Stimulated activated effector memory CD8-positive, alpha-beta T cell treated with anti-CD3 and anti-CD28 coated beads, Interleukin-12 subunit alpha, Interleukin-12 subunit beta, amount 100 ng/mL, for 72 hours (primary cell): ENCODE measurements around the gene ANXA1.

Experiments used
- ATAC-seq: fragments of 150-1000 bp; cut with Tn5 transposase; 2 replicates; pipeline ENCODE4 v1.10.0; 2021
- DNase-seq, 2 donors: peaks; one replicate each; pipeline ENCODE4 v3.0.0; 2021 to 2022; ENCODE audit warnings: low spot score in 2 of 2
- H3K27ac Mint-ChIP-seq: one replicate; pipeline ENCODE4 v1.8.0; 2022; ENCODE audit warnings: mild to moderate bottlenecking, mixed read lengths
- H3K36me3 Mint-ChIP-seq: one replicate; pipeline ENCODE4 v1.8.0; 2022; ENCODE audit warnings: mild to moderate bottlenecking, mixed read lengths
- H3K4me1 Mint-ChIP-seq: one replicate; pipeline ENCODE4 v1.8.0; 2022; ENCODE audit warnings: mixed read lengths
- H3K4me3 Mint-ChIP-seq: one replicate; pipeline ENCODE4 v1.8.0; 2022; ENCODE audit warnings: mild to moderate bottlenecking, mixed read lengths
- H3K9me3 Mint-ChIP-seq: one replicate; pipeline ENCODE4 v1.8.0; 2022; ENCODE audit warnings: mixed read lengths

The ANXA1 gene

DNA sequence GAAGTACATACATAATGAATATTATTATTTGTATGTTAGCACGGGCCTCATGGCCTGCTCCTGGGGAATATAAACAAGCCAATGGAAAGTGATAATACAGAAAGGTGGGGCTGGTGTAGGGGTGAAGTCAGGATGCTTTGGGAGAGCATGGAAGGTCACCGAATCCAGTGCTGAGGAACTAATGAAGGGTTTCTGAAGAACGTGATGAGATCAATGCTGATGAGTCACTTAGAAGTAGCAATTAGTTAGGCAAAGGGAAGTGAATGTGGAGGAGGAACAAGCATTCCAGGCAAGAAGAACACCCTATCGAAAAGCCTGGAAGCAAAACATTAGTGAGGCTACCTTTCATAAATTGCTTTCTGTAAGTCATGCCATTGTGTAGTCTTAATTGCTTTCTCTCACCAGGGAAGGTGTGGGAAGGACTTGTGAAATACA is 2.1 kb downstream of the ANXA1 start:
- Mint-ChIP-seq H3K4me1 (peaks cover 46% of the 10 kb centered on the region), H3K36me3 (peaks cover 27% of the 10 kb centered on the region)

DNA sequence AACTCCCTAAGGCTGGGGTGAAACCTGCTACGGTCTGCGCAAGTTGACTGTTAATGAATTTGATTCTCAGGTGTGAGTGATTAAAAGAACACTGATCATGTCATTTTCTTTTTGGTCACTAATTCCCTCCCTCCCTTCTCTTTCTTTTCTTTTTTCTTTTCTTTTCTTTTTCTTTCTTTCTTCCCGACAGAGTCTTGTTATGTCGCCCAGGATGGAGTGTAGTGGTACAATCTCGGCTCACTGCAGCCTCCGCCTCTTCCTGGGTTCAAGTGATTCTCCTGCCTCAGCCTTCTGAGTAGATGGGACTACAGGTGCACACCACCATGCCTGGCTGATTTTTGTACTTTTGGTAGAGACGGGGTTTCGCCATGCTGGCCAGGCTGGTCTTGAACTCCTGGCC is 2.6 kb downstream of the ANXA1 start:
- DNase-seq = no peak
- H3K4me1 Mint-ChIP-seq = peaks cover 46% of the 10 kb centered on the region
- H3K9me3 Mint-ChIP-seq = no peaks in the 10 kb centered on the region
- H3K36me3 Mint-ChIP-seq = peaks cover 27% of the 10 kb centered on the region
- ATAC-seq = peak; percentile 52
- peak overlapping the region; percentile 83 for H3K4me3 Mint-ChIP-seq
- H3K27ac Mint-ChIP-seq = peak overlapping the region; percentile 94

More for the DNA sequence above, 2.1 kb downstream of the ANXA1 start:
- H3K9me3 Mint-ChIP-seq = no peaks in the 10 kb centered on the region
- DNase-seq = no peak
- peak overlapping the region; percentile 94 for H3K27ac Mint-ChIP-seq
- ATAC-seq = no peak
- H3K4me3 Mint-ChIP-seq = peak overlapping the region; percentile 83

DNA sequence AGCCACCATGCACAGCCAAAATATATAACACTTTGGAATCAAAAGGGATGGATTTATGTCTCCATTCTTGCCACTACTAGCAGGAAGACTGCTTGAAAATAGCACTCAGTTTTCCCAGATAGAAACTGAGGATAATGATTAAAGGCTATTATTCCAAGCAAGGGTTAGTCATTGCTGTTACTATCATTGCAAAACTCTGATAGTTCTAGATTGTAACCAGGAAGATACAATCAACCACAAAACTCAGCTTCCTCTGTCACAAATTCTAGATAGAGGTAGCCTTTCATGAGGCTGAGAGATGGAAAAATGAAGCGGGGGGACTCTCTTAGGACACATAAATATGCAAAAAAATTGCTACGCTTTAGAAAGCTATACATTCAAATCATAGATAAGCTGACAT is 3.1 kb downstream of the ANXA1 start:
- Mint-ChIP-seq H3K4me3 (peak overlapping the region; percentile 83), H3K9me3 (no peaks in the 10 kb centered on the region), H3K4me1 (peaks cover 45% of the 10 kb centered on the region), H3K27ac (peak overlapping the region; percentile 94), H3K36me3 (peaks cover 31% of the 10 kb centered on the region)
- ATAC-seq (peak; percentile 70), DNase-seq (no peak)

DNA sequence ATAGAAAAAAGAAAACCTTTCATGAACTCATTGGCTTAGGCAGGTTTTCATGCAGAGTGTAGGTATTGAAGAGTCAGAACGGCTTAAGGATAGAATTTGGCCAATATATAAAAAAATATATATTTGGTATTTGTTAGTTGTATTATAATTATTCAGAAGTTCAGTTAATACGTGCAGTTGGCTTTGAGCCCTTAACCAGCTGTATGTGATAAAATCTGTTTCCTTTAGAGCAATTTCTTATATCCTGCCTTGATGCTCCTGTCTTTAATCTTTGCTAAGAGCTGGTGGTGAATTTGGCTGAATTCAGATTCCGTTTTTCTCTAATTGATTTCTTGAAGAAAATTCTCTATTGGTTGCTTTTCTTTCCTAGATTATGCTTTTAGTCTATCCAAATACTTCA is 3.7 kb downstream of the ANXA1 start:
- peak overlapping the region; percentile 83 for H3K4me3 Mint-ChIP-seq
- H3K36me3 Mint-ChIP-seq = peaks cover 37% of the 10 kb centered on the region
- ATAC-seq (no peak), DNase-seq (no peak)
- no peaks in the 10 kb centered on the region for H3K9me3 Mint-ChIP-seq
- peaks cover 51% of the 10 kb centered on the region for H3K4me1 Mint-ChIP-seq
- H3K27ac Mint-ChIP-seq = peak overlapping the region; percentile 94

DNA sequence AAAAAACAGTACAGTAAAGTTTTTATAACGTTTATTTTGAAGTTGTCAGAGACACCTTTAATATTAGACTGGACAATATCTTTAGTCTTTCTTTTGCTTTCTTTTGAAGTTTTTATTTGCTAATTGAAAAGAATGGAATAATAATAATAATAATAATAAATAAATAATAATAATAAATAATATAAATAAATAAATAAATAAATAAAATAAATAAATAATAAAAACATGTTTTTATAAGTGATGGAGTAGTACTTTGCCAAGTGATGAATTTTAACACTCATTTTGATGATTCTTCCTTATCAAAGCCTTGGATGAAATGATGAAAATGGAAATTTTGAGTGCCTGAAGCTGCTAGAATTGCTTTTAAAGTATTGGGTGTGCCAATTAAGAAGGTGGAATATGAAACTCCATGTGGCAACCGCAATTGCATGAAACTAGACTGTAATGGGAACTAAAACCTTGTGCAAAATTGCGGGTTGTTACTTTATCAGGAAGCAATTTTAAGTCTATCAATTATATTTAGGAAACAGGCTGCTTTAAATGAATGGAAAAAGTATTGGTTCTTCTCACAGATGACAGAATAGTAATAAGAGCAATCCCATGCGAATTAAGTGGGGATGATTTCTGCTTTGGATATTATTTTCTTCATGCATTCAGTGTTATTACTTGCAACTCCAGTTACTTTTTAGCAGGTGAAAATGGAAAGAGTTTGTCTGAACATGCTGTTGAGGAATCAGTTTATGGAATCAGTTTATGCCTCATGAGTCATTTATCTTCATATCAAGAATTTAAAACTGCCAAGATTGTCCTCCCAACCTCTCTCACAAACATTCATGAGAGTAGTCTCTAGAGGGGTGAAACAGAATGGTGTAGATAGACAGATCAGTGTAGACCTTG is 4.6 kb downstream of the ANXA1 start:
- peak overlapping the region; percentile 85 for H3K27ac Mint-ChIP-seq
- peak overlapping the region; percentile 83 for H3K4me3 Mint-ChIP-seq
- peaks cover 46% of the 10 kb centered on the region for H3K36me3 Mint-ChIP-seq
- no peaks in the 10 kb centered on the region for H3K9me3 Mint-ChIP-seq
- no peak for ATAC-seq
- H3K4me1 Mint-ChIP-seq = peaks cover 51% of the 10 kb centered on the region
- no peak for DNase-seq

DNA sequence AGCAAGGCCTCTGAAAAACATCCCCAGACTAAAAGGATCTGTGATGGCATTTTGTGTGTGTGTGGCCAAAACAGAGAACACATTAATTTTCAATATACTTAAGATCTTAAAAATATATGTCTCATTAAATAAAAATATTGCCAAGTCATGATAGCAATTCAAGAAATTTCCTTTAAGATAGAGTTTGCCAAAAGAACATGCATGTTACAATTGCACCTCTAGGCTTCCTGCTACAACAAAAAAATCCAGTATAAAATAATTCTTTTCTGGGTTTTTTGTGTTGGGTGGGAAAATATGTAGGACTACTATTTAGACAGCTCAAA is 5.2 kb downstream of the ANXA1 start:
- H3K4me3 Mint-ChIP-seq = peak overlapping the region; percentile 83

DNA sequence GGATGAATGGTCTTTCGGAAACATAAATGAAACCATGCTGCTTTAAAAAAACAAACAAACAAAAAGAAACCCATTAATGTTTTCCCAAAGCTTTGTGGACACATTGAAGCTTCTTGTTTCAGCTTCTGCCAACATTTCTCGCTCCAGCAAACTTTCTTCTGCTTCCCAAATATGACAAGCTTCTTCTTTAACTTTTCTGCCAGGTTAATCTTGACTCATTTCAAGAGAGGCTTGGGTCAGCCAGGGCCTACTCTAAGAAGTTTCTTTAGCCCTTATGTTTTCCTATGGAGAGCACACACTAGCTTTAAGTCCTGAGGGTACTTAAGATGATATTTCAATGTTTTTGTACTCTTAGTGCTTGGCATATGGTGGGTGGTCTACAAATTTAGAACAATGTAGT is 6.1 kb downstream of the ANXA1 start:
- H3K4me3 Mint-ChIP-seq = peak overlapping the region; percentile 83
- peaks cover 60% of the 10 kb centered on the region for H3K4me1 Mint-ChIP-seq
- DNase-seq (no peak), ATAC-seq (no peak)
- peak overlapping the region; percentile 85 for H3K27ac Mint-ChIP-seq
- H3K9me3 Mint-ChIP-seq = no peaks in the 10 kb centered on the region
- H3K36me3 Mint-ChIP-seq = peaks cover 62% of the 10 kb centered on the region

More for the DNA sequence above, 5.2 kb downstream of the ANXA1 start:
- ATAC-seq (no peak), DNase-seq (no peak)
- H3K4me1 Mint-ChIP-seq = peaks cover 55% of the 10 kb centered on the region
- H3K27ac Mint-ChIP-seq = peak overlapping the region; percentile 85
- H3K36me3 Mint-ChIP-seq = peaks cover 52% of the 10 kb centered on the region
- no peaks in the 10 kb centered on the region for H3K9me3 Mint-ChIP-seq

DNA sequence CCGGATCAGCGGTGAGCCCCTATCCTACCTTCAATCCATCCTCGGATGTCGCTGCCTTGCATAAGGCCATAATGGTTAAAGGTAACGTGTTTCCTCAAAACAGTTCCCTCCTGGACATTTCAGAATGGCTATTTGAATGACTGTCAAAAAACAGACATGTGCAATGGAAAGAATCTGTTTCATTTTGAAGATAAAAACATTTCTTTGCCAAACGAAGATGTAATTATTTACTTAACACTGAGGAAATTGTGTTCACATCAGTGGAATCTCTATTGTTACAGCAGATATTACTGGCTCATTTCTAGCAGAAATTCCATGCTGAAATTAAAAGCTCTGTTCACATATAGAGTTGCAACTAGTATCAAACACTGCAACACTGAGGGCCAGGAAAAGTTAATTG is 7.1 kb downstream of the ANXA1 start:
- Mint-ChIP-seq H3K4me1 (peaks cover 66% of the 10 kb centered on the region), H3K27ac (peak overlapping the region; percentile 85), H3K4me3 (peak overlapping the region; percentile 83), H3K9me3 (no peaks in the 10 kb centered on the region), H3K36me3 (peaks cover 71% of the 10 kb centered on the region)
- ATAC-seq = no peak
- no peak for DNase-seq

DNA sequence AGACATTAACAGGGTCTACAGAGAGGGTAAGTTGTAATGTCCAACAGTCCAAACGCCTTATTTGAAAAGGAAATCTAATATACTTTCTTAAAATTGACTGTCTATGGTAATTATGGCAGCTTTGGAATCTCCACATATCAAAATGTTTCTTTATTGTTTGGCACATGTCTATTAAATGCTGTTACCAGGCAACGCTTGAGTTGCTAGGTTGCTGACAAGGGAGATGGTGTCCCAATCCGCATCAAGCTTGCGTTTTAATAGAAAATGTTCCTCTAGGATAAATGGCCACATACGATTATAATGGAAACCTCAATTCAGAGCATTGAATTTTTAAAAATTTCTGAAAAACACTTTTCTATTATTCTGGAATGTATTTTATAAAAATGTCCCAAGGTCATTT is 9.2 kb downstream of the ANXA1 start:
- Mint-ChIP-seq H3K36me3 (peaks cover 84% of the 10 kb centered on the region), H3K27ac (peak overlapping the region; percentile 85), H3K4me1 (peaks cover 53% of the 10 kb centered on the region), H3K4me3 (no peak overlapping the region), H3K9me3 (no peaks in the 10 kb centered on the region)
- DNase-seq (no peak), ATAC-seq (no peak)

DNA sequence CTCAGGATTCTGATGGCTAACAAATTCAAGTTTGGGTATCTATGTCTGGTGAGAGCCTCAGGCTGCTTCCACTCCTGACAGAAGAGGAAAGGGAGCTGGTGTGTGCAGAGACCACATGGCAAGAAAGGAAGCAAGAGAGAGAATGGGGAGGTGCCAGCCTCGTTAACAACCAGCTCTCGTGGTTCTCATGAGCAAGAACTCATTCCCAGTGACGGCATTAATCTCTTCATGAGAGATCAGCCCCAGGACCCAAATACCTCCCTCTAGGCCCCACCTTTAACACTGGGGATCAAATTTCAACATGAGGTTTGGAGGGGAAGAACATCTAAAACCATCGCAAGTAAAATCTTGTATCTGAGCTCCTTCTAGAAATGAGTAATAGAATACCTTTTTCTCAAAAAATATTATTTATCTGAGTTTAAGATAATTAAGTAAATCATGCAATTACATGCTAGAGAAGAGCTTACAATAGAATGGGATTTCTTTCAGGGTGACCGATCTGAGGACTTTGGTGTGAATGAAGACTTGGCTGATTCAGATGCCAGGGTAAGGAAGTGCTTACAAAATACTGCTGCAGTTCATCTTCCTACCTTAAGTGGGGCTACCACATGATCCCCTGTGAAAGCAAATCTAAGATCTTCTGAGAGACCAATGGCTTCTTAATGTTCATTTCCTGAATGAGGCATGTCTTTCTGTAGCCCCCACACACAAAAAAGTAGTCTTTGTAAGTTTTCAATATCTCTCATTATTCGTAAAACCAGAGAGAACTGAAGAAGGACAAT is 11.5 kb downstream of the ANXA1 start:
- peak; percentile 89 for ATAC-seq
- Mint-ChIP-seq H3K36me3 (peaks cover 100% of the 10 kb centered on the region), H3K27ac (peak overlapping the region; percentile 94), H3K4me1 (peaks cover 53% of the 10 kb centered on the region), H3K9me3 (no peaks in the 10 kb centered on the region), H3K4me3 (peak overlapping the region; percentile 61)
- no peak for DNase-seq

DNA sequence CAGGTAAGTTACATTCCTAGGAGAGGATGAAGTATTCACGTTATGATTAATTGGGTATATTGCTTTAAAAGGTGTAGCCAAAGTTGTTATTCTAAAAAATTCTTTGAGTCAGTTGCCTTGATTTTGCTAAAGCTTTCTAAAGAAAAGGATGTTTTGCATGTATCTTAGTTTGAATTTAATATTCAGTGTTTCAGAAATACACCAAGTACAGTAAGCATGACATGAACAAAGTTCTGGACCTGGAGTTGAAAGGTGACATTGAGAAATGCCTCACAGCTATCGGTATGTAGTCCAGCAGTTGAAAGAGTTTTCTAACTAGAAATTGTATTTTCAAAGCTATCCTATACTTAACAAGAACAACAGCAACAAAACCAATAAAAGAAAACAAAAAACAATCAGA is 14.2 kb downstream of the ANXA1 start:
- H3K27ac Mint-ChIP-seq = peak overlapping the region; percentile 45
- H3K36me3 Mint-ChIP-seq = peaks cover 98% of the 10 kb centered on the region
- DNase-seq = no peak
- no peaks in the 10 kb centered on the region for H3K9me3 Mint-ChIP-seq
- no peak for ATAC-seq
- H3K4me3 Mint-ChIP-seq = no peak overlapping the region
- peaks cover 42% of the 10 kb centered on the region for H3K4me1 Mint-ChIP-seq

DNA sequence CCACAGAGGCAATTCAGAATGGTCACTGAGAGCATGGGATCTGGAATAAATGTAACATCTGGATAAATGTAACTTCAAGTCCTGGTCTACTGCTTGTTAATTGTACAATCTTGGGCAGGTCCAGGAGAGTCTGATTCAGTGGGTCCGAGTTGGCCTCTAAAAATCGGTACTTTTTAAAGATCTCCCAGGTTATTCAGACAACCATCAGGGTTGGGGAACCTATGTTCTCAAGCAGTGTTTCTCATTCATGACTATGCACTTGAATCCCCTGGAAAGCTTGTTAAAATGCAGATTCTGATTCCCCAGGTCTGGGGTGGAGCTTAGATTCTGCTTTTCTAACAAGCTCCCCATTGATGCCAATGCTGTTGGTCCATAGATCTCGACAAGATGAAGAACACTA is 14.8 kb downstream of the ANXA1 start:
- no peak overlapping the region for H3K4me3 Mint-ChIP-seq
- peak overlapping the region; percentile 45 for H3K27ac Mint-ChIP-seq
- peaks cover 98% of the 10 kb centered on the region for H3K36me3 Mint-ChIP-seq
- DNase-seq = no peak
- peaks cover 42% of the 10 kb centered on the region for H3K4me1 Mint-ChIP-seq
- ATAC-seq = no peak
- H3K9me3 Mint-ChIP-seq = no peaks in the 10 kb centered on the region

DNA sequence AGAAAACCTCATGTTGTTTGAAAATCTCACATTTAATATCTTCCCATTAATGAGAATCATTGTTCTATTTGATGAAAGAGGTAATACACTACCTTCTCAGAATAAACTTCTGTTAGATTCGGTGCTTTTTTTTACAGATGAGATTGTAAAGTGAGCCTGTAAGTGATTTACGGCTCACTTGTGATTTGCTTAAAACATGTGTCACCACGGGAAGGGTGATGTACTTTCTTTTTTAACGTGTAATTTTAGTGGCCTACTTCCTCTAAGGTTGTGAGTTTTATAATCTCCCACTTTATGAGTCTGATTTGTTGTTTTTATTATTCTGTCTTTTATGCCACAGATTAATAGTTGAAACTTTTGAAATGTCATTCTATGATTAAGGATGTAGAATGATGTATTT is 15.9 kb downstream of the ANXA1 start:
- H3K4me3 Mint-ChIP-seq = peak overlapping the region; percentile 46
- peaks cover 95% of the 10 kb centered on the region for H3K36me3 Mint-ChIP-seq
- ATAC-seq (peak; percentile 52), DNase-seq (no peak)
- peak overlapping the region; percentile 45 for H3K27ac Mint-ChIP-seq
- peaks cover 36% of the 10 kb centered on the region for H3K4me1 Mint-ChIP-seq
- H3K9me3 Mint-ChIP-seq = no peaks in the 10 kb centered on the region

DNA sequence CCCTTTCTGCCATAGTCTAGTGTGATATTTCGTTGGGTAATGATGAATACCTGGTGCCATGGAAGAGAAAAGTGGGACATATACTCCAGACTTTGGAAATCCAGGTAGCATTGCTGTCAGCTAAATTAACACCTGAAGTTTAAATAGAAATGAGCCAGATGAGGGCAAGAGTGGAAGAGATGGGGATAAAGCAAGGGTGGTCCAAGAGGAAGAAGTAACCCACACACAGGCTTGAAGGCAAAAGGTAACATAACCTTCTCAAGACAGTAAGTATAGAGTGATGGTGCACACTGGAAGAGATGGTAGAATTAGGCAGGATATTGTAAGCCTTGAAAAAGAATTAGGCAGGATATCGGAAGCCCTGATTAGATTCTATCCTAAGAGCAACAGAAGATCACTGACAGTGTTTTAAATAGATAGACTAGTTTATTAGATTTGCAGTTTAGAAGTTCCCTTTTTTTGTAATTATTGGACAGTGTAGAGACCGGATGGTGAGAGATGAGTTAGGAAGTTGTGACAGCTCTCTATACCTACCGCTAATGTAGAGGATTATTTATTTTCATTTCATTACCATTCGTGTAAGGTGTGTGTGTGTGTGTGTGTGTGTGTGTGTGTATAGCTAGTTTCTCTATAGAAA is 16.8 kb downstream of the ANXA1 start:
- Mint-ChIP-seq H3K4me3 (no peak overlapping the region), H3K9me3 (no peaks in the 10 kb centered on the region), H3K27ac (peak overlapping the region; percentile 45), H3K4me1 (peaks cover 28% of the 10 kb centered on the region), H3K36me3 (peaks cover 87% of the 10 kb centered on the region)
- ATAC-seq = no peak
- no peak for DNase-seq

DNA sequence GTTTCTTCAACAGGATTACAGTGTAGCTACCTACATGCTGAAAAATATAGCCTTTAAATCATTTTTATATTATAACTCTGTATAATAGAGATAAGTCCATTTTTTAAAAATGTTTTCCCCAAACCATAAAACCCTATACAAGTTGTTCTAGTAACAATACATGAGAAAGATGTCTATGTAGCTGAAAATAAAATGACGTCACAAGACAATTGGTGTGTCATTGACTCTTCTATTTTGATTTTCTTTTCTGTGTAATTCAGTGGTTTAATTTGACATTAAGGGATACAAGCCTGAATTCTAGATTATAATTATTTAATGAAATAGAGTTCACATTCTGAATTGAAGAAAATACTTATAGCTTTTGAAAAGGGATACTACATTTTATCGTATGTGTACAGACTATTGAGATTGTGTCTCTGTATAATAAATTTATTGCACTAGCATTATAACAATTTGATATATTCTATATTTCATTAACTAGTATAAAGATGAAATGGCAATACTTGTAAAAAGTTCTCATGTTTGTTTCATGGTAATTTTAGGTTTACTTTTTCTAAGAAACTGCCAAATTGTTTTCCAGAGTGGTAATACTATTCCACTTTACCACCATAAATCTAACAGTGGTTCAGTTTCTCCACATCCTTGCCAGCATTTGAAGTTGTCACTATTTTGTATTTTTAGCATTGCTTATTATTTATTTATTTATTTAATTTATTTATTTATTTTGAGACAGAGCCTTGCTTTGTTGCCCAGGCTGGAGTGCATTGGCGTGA is 18.7 kb downstream of the ANXA1 start:
- Mint-ChIP-seq H3K4me1 (peaks cover 24% of the 10 kb centered on the region), H3K36me3 (peaks cover 68% of the 10 kb centered on the region), H3K4me3 (no peak overlapping the region), H3K27ac (peak overlapping the region; percentile 32), H3K9me3 (no peaks in the 10 kb centered on the region)
- ATAC-seq = no peak
- no peak for DNase-seq
